Tibial nerve (tissue), 4 donors: ENCODE results near the gene CASQ1.

Source experiments
- EP300 ChIP-seq, 2 donors: sonication (generic); formaldehyde crosslinking; IDR thresholded peaks; one replicate each; pipeline ENCODE4 v1.6.1; 2017; ENCODE audit warnings: antibody characterized with exemption in 2 of 2, mild to moderate bottlenecking in 1 of 2
- TF ChIP-seq, protein P1 (sequence below), 5 experiments: fragments of 200-600 bp in 3 of 5; fragments of 450-650 bp in 2 of 5; sonication (generic) in 3 of 5; IDR thresholded peaks; one replicate each; pipeline ENCODE4 v1.5.1; 2016 to 2019; ENCODE audit warnings: antibody characterized with exemption in 5 of 5, mild to moderate bottlenecking in 3 of 5, moderate library complexity in 2 of 5

DNA sequence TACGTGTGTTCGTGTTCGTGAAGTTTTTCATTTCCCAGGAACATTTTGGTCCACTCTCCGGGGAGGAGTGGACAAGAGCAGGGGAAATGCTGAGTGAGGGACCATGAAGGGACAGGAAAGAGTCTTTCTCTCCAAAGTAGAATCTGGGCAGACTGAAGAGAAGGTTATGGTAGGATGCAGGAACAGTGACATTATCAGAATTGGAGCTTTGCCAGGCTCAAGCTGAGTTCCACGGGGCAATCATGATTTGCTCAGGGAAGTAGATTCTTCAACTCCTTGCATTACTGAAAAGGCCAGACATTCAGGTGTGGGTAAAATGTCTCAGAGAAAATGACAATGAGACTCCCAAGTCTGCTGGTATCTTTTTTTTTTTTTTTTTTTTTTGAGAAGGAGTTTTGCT is 22.4 kb upstream of the CASQ1 start:
- no peak for TF ChIP-seq EP300 (IDR thresholded peaks at IDR 0.05)
- TF ChIP-seq, protein P1, sequence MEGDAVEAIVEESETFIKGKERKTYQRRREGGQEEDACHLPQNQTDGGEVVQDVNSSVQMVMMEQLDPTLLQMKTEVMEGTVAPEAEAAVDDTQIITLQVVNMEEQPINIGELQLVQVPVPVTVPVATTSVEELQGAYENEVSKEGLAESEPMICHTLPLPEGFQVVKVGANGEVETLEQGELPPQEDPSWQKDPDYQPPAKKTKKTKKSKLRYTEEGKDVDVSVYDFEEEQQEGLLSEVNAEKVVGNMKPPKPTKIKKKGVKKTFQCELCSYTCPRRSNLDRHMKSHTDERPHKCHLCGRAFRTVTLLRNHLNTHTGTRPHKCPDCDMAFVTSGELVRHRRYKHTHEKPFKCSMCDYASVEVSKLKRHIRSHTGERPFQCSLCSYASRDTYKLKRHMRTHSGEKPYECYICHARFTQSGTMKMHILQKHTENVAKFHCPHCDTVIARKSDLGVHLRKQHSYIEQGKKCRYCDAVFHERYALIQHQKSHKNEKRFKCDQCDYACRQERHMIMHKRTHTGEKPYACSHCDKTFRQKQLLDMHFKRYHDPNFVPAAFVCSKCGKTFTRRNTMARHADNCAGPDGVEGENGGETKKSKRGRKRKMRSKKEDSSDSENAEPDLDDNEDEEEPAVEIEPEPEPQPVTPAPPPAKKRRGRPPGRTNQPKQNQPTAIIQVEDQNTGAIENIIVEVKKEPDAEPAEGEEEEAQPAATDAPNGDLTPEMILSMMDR (IDR thresholded peaks at IDR 0.05) = no peak
